ENCODE data around the gene C5AR2.

GRCh38 chr19:47341734-47342133 lies 9.8 kb downstream of the C5AR2 start:
- TF ChIP-seq POLR2A (IDR thresholded peaks at IDR 0.05) (no peak), CTCF (IDR thresholded peaks at IDR 0.05) (no peak)
